ENCODE measurements around the gene PPOX.

The PPOX gene

DNA sequence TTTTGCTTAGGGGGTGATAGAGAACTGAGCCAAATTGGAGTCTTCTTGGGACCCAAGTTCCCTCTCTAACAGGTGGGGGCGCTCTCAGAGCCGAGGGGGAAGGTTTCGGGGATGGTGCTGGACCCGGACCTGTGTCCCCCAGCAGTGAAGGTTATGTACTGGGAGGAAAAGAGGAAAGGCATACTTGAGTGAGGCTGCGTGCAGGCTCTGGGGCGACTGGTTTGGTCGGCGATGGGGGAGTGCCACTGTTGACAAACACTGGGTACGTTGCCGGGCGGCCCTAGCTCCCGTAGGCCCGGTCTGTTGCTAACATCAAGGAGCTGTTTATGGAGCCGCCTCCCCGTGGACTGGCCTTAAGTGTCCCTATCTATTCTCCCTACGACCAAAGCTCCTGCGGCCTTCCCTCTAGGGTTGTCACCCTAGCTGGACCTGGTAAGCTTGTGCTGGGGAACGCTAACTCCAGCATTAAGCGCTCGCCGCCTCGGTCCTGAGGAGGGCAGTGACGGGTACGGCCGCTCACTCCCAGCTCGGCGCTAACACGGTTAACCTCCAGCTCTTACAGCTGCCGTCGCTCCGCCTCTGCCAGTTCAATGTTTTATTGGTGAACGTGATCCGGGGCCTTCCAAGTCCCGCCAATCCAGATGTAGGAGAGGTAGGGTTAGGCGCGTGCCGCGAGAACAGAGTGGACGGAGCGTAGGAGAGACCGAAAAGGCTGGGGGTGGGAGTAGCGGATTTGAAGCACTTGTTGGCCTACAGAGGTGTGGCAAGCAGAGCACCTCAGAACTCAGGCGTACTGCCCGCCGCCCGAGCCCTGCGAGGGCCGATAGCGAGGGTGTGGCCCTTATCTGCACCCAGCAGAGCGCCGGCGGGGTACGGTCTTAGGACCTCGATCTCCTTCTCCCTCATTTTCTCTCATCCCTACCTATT, at the start of gene PPOX:
Gene PPOX, plus strand, starts transcription at position 685 of the 927 bp plus-strand sequence. CDS start 422 bp downstream, outside the sequence.
- peak; percentile 94 for DNase-seq (ENCODE audit: low spot score)

DNA sequence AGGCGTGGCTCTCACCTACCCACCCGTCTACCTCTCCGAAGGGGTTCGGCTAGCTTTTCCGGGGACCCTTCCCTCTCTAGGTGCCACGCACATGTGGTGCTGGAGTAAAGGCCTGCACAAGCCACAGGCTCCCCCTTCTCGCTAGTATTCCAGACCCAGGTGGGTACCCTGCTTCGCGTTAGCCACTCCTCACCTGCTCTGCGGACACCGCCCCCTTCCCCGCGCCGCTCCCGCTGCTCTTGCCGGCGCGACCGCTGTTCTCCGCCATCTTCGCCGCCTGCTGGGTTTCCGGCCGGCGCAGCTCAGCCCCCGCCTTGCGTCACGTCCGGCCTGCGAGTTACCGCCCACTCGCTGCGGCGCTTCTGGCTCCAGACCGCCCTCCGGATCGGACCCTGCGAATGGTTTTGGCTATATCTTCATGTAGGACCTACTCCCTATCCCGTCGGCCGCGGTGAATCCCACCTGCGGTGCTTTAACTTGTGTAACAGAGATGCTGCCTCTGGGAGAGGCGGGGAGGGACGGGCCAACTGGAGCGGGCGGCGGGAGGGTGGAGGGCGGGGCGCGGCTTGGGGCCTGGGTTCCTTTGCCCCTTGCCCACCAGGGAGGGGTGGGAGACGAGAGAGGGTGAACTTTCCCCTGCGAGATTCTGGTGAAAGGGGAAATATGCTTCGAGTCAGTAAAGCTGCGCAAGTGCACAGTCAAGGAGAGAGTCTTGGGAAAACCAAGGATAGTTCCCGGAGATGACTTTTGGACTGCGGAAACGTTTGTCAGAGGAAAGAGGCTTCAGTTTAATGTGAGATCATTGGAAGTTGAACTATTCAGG, 48.3 kb upstream of the PPOX start, which contains the start of the genes NIT1 and PFDN2:
Gene NIT1, plus strand, starts transcription at position 347 of the 823 bp plus-strand sequence. Its CDS starts 72 bp downstream, at position 419.
Gene PFDN2, minus strand, starts transcription at position 279 of the 823 bp plus-strand sequence. Its CDS starts 11 bp downstream, at position 268.
- peak; percentile 92 for DNase-seq (ENCODE audit: low spot score)

DNA sequence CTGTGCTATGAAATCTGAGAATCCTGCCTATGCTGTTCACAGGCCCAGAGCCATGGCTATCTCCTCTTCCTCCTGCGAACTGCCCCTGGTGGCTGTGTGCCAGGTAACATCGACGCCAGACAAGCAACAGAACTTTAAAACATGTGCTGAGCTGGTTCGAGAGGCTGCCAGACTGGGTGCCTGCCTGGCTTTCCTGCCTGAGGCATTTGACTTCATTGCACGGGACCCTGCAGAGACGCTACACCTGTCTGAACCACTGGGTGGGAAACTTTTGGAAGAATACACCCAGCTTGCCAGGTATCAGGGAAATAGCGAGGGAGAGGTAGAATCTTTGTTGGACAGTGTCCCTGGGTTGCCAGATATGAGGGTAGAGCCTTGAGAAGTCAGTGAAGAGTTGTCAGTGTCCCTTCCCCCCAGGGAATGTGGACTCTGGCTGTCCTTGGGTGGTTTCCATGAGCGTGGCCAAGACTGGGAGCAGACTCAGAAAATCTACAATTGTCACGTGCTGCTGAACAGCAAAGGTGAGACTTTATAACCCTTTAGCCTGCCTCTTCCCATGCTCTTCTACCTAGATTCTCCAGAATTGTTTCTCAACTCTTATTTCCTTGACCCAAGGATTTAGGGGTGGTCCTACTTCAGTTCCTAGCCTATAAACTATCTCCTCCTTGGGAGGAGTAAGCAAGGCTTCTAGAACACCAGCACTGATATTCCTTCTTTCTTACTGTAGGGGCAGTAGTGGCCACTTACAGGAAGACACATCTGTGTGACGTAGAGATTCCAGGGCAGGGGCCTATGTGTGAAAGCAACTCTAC, 46.9 kb upstream of the PPOX start:
- DNase-seq (ENCODE audit: low spot score), result peak; percentile 80

DNA sequence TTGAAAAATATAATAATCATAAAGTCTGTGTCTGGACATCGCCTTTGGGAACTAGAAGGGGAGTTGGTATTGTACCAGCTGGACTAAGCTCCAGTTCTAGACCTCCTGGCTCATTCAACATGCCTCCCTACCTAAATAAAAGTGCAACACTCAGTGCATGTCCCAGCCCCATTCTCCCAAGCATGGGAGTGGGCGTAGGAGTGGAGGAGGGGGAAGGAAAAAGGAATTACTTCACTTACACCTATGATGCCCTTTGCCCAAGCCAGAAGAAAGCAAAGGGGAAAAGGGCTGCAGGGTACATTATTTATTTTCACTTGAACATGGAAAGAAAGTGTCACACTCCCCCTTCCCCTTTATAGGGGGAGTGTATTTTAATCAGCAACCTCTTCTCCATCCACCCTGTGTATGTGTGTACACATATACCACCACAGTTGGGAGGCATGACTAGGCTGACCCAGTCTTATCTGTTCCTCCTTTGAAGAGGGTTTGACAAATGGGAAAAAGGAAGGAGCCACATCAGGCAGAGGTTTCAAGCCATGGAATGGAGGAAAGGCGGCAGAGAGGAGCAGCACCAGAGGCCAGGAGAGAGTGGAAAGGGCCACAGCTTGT, 45.1 kb upstream of the PPOX start:
- no peak for DNase-seq (ENCODE audit: low spot score)

DNA sequence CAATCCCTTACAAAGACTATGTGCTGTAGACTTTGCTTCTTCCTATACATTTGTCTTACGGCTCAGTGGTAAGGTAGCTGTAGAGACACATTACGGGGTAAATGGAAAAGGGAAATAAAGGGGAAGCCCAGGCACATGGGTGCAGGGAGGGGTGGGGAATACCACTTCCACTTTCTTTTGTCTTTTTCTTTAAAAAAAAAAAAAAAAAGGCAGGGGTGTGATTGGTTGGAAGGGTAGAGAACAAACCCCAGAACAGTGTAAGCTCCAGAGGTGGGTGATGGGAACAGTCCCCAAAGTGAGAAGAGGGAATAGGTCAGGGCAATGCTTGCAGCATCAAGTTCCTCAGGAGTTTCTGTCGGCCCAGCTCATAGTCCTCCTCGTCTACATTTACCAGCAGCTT, 44.4 kb upstream of the PPOX start:
- no peak for DNase-seq (ENCODE audit: low spot score)

DNA sequence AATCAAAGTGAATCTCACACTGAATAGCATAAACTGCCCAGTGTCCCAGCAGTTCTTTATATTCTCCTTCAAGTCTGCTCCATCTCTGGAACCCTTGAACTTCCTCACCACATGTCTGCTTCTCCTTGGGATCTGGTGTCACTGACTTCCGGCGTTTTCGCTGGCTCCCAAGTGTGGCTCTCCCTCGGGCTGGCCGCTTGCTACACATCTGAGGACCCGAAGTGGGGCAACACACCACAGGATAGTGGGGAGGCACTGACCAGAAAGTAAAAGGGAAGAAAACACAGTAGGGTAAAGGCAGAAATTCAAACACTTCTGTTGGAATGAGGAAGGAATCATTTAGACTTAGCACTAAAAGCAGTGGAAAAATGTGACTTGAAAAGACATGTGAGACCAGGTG, 43.3 kb upstream of the PPOX start:
- no peak for DNase-seq (ENCODE audit: low spot score)

DNA sequence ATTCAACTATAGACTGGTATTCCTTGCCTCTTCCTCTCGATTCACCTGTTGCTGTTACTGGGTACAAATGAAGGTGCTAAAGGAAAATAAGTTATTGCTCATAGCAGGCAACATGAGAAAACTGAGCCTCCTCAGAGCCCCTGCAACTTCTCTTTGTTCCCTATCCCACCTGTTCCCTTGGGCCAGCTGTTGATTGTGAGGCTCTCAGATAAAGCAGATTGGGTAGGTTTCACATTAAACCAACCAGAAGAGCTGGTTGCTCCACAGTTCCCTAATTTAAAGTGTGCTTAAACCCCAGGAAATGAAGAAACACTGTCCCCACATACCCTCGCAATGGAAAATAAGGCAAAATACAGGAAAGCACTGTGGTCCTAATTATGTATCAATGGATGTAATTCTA, 38.6 kb upstream of the PPOX start:
- no peak for DNase-seq (ENCODE audit: low spot score)

DNA sequence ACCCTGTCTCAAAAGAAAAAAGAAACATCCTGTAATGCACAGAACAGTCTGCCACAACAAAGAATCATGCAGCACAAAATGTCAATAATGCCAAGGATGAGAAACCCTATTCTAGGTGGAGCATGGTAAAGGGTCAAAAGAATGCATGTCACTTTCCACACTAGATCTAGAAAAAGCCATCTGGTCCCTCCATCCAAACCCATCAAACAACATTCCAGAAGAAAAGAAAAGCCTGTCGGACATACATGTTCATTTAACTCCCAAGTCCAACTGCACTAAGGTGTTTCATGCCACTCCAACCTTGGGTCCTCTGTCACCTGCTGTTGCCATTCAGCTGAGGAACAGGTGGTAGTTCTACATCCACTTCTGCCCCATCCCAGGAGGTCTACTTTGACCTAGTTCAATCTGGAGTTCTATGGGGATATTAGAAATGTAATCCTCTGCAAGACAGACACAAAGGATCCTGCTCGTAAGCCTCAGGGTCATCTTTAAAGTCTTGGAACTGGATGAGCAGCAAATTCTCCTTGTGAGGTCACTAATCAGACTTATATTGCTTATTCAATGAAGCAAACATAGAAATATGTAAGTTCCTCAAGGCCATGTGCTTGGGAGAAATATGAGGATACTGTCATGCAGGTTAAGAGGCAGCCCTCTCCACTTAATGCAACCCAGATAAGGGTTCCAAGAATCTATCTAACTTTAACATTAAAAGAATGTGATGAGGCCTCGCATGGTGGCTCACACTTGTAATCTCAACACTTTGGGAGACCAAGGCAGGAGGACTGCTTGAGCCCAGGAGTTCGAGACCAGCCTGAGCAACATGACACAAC, 37.4 kb upstream of the PPOX start:
- no peak for DNase-seq (ENCODE audit: low spot score)

DNA sequence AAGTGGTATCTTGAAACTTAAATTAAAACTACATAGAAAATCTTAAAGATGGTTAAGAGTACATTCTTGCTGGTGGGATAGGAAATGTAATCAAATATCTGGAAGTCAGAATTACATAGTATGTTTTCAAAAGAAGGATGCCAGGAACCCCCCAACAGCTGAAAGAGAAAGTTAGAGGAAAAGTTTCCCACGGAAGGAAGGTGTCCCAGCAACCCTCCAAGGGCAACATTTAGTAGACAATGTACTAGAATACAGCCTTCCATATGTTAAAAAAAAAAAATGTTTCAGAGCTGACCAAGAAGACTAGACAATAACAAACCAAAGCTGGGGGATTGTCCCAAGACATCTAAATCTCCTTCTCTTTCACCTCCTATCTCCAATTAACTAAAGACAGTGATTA, 36.0 kb upstream of the PPOX start:
- no peak for DNase-seq (ENCODE audit: low spot score)

DNA sequence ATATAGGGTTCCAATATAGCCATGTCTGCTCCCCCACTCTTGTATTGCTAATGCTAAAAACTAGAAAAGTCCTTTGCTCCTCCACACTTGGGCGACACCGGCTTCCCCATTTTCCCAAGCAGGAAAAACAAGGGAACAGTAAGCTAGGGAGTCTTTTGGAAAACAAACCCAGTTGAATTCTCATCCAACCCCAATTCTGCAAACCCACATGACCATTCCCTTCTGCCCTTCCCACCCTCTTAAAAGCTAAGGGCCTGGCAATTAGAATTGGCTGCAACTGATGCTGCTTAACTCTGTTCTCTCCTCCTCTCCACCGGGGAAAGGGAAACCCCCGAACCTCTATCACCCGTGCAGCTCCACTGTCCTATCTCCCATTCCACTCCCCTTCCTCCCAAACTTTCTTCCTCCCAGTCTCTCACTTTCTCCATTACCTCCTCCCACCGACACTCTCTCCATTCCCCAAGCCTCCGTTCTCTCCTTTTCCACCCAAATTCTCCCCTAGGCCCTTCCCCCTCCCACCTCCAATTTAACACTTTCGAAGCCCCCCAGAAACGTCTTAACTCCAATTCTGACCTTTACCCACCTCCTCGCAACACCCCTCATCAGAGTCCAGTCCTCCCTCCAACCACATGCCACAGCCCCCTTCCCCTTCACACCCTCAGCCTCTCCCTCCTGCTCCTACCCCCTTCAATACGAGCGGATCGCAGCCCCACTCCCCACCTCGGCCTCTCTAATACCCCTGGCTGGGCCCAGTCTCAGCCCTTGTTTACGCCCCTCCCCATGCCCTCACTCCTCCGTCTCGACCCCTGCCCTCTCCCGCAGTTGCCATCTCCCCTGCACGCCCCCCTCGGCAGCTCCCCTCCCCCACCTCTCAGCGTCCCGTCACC, 34.5 kb upstream of the PPOX start:
- no peak for DNase-seq (ENCODE audit: low spot score)

DNA sequence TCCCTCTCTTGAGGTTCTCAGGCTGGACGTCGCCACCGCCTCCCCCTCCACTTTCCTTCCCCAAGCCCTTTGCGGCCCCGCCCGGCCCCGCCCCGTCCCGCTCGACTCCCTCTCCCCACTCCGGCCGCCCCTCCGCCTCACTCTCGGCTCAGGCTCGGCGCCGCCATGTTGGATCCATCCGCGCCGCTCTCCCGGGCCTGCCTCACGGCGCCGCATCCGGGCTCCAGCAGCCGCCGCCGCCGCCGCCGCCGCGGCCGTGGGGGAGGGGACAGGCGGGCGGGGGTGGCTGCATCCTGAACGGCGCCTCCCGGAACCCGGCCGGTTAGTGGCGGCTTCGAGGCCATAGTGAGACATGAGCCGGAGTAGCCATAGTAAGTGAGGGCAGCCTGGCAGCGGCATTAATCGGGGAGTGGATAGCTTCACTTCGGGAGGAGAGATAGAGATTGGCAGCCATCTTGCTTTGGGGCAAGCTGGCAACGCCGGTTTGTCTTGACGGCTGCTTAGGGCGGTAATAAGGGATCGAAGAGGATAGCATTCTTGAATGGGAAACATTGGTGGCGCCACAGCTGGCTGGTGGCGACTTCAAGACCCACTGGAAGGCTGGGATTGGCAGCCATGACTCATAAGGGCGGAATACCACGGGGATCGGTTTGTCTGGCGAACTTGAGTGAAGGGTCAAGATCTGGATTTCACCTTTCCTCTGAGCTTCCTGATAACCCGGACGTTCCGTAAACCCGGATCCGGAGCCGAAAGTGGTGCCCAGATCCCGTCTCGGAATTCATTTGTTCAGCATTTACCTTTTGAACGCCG, 33.6 kb upstream of the PPOX start, which contains the start of gene DEDD:
Gene DEDD, minus strand, starts transcription at position 258 of the 810 bp plus-strand sequence. CDS start 8,205 bp downstream, outside the sequence.
- peak; percentile 96 for DNase-seq (ENCODE audit: low spot score)

DNA sequence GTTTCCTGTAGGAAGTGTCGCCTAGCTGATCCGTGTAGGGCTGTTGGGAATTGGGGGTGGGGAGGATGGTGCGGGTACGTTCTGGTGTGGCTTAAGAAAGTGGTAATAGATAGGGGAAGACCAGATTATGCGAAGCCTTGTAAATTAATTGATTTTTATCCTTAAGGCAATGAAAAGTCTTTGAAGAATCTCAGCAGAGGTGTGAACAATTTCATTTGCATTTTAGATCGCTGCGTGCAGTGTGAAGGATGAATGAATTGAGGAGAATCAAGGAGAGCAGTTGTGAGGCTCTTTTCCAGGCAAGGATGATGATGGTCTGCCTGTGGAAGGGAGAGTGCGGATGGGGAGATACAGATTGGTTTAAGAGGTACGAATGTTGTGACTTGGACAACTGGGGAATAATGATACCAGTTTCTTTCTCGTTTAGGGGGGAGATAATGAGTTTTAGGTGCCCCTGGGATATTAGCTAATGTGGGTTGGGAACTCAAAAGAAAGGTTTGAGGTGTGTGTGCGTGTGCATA, 32.9 kb upstream of the PPOX start:
- DNase-seq (ENCODE audit: low spot score), result no peak

DNA sequence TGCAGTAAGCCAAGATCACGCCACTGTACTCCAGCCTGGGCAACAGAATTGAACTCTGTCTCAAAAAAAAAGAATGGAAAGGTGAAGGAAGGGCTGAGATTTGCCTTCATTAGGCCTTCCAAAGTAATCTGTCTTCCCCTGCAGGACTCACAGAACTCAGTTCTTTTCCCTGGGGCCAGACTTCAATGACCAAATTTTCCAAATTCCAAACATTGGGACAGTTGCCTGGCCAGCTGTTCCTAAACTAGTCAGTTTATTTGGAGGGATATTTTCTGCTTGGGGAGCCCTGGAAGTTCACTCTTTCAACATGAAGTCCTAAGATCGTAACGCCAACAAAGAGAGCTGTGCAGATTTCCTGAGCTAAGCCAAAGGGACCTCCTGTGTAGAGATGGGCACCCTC, 28.3 kb upstream of the PPOX start:
- DNase-seq (ENCODE audit: low spot score), result no peak

DNA sequence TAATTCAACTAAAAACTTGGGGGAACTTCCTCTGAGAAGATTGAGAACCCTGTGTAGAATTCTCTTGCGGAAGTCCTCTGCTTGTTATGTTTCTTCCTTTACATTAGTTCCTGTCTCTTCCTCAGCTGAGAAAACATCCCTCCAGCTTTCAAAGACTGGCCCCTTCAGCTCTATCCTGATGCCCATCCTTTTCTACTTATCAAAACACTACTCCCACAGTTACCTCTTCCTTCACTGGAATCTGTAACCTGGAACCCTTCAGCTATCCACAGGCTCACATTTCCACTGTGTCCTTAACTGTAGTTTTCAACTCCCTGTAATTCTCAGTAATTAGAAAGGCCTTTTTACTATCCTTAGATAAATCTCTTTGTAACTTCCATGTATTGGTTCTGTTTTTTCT, 27.8 kb upstream of the PPOX start:
- DNase-seq (ENCODE audit: low spot score), result no peak

DNA sequence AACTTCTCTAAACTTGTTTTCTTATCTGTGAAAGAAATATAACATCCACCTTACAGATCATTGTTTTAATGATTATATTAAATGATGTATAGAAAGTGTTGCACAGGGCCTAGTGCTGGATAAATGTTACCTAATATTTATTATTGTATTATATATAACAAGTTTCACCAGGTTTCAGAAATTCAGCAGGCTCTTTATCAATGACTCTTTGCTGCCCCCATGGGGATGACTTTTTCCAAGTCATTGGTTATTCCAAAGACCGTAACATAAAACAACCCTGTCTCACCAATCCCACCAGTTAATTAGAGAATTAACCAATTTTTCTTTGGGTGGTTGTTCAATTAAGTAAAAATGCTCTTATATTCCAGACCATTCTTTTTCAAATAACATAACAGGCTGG, 26.5 kb upstream of the PPOX start:
- peak; percentile 60 for DNase-seq (ENCODE audit: low spot score)

DNA sequence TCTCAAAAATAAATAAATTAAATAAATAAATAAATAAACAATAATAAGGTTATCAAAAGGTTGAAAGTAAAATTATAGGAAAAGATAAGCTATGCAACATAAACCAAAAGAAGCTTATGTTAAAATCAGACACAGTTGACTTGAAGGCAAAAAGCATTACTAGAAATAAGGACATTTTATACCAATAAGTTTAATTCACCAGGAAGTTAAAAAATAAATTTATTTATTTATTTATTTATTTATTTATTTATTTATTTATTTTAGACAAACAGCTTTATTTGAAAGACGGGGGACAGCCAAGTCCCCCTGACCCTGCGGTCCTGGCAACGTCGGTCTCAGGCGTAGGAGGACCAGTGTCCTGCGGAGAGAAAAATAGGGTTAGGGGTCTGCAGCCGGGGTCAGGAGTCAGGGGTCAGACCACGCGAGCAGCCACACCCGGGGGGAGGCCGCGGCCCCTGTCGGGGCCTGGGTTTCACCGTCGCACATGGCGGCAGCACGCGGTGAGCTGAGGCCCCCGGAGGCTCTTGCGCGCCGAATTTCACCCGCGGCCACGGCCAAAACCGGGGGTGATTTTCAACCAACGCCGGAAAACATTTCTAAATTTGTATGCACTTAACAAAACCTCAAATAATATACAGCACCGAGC, 25.3 kb upstream of the PPOX start:
- DNase-seq (ENCODE audit: low spot score), result no peak

DNA sequence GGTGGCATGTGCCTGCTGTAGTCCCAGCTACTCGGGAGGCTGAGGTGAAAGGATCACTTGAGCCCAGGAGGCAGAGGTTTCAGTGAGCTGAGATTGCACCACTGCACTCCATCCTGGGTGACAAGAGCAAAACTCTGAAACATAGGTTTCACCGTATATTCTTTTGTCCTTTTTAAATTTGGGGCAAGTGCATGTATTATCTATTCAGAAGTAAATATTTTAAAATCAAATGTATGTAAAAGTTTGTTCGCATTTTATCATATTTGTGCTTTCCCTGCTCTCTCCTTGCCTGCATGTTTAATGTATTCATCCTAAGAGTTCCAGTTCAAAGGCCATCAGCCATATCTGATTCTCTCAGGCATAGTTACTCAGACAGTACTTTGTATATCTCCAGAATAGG, 20.4 kb upstream of the PPOX start:
- DNase-seq (ENCODE audit: low spot score), result no peak

DNA sequence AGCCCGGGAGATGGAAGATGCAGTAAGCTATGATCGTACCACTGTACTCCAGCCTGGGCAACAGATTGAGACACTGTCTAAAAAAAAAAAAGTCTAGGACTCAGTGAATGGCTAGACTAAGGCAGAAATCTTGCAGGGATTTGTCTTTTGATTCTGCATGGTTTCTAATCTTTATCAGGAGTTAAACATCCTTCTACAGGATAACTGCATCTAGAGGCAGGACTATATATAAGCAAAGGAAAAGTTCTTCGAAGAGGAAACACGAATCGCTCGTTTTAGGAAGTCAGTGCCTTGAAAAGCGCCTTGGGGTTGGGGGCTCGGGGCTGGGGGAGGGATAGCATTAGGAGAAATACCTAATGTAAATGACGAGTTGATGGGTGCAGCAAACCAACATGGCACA, 13.1 kb upstream of the PPOX start:
- no peak for DNase-seq (ENCODE audit: low spot score)

Data from AG08395 (cell line).